ENCODE data around the gene DNM3.

DNM3 gene

GRCh38 chr1:172417557-172417956, 576.3 kb downstream of the DNM3 start:
- no peak for TF ChIP-seq ZNF8 (CRISPR knock-in tag; IDR thresholded peaks at IDR 0.05)
- no peak for TF ChIP-seq ZNF70 (CRISPR knock-in tag; IDR thresholded peaks at IDR 0.05)
- TF ChIP-seq ISL1 (CRISPR knock-in tag; IDR thresholded peaks at IDR 0.05) = no peak
- no peak for TF ChIP-seq ZFP3 (CRISPR knock-in tag; IDR thresholded peaks at IDR 0.05)
- TF ChIP-seq POU6F1 (CRISPR knock-in tag; IDR thresholded peaks at IDR 0.05; ENCODE audit: borderline replicate concordance, low read depth) = no peak
- TF ChIP-seq ZFP30 (CRISPR knock-in tag; IDR thresholded peaks at IDR 0.05) = no peak
- no peak for TF ChIP-seq TSHZ2 (CRISPR knock-in tag; IDR thresholded peaks at IDR 0.05)
- TF ChIP-seq TOX (CRISPR knock-in tag; IDR thresholded peaks at IDR 0.05; ENCODE audit: borderline replicate concordance) = no peak
- no peak for TF ChIP-seq CSDC2 (CRISPR knock-in tag; IDR thresholded peaks at IDR 0.05)
- no peak for TF ChIP-seq GLIS3 (CRISPR knock-in tag; IDR thresholded peaks at IDR 0.05)
- TF ChIP-seq ZNF565 (CRISPR knock-in tag; conservative IDR thresholded peaks at IDR 0.05; ENCODE audit: low read depth) = no peak
- no peak for TF ChIP-seq OSR1 (CRISPR knock-in tag; IDR thresholded peaks at IDR 0.05)
- no peak for TF ChIP-seq RARB (CRISPR knock-in tag; IDR thresholded peaks at IDR 0.05)
- TF ChIP-seq ARNTL (CRISPR knock-in tag; IDR thresholded peaks at IDR 0.05; ENCODE audit: borderline replicate concordance, low read depth) = no peak
- no peak for TF ChIP-seq ZC3H10 (CRISPR knock-in tag; IDR thresholded peaks at IDR 0.05)
- TF ChIP-seq SNAI2 (CRISPR knock-in tag; IDR thresholded peaks at IDR 0.05) = no peak
- no peak for ATAC-seq

GRCh38 chr1:172420385-172420784, 579.1 kb downstream of the DNM3 start, which contains the start of gene C1orf105:
TSS of gene C1orf105 (plus strand) at chr1:172420685. CDS start at chr1:172420886, 201 bp downstream.
- no peak for TF ChIP-seq TSHZ2 (CRISPR knock-in tag; IDR thresholded peaks at IDR 0.05)
- ATAC-seq = no peak

- TF ChIP-seq SNAI2 (CRISPR knock-in tag; IDR thresholded peaks at IDR 0.05) (no peak), TCF4 (CRISPR knock-in tag; IDR thresholded peaks at IDR 0.05; ENCODE audit: borderline replicate concordance) (no peak), TSHZ2 (CRISPR knock-in tag; IDR thresholded peaks at IDR 0.05) (no peak), ZFP3 (CRISPR knock-in tag; IDR thresholded peaks at IDR 0.05) (no peak), ZNF8 (CRISPR knock-in tag; IDR thresholded peaks at IDR 0.05) (no peak), ARNTL (CRISPR knock-in tag; IDR thresholded peaks at IDR 0.05; ENCODE audit: borderline replicate concordance, low read depth) (no peak), OSR1 (CRISPR knock-in tag; IDR thresholded peaks at IDR 0.05) (no peak), CSDC2 (CRISPR knock-in tag; IDR thresholded peaks at IDR 0.05) (no peak), BACH2 (CRISPR knock-in tag; IDR thresholded peaks at IDR 0.05; ENCODE audit: borderline replicate concordance) (no peak), GLIS3 (CRISPR knock-in tag; IDR thresholded peaks at IDR 0.05) (no peak), CREB5 (CRISPR knock-in tag; IDR thresholded peaks at IDR 0.05; ENCODE audit: low read depth) (no peak), ISL1 (CRISPR knock-in tag; IDR thresholded peaks at IDR 0.05) (no peak)
- ATAC-seq = no peak
Observed at GRCh38 chr1:172421974-172422604, 580.8 kb downstream of the DNM3 start.

Data from SK-N-SH treated with all-trans-retinoic acid at 6 μM for 48 hours (cell line).